WI38 (cell line): Measurements from ENCODE around the gene MYO9B.

Experiments
- H3K4me3 ChIP-seq: 2 replicates; pipeline ENCODE4 v1.5.1; 2011; ENCODE audit warnings: low read depth, mild to moderate bottlenecking, control low read depth, low read length
- CTCF ChIP-seq: IDR thresholded peaks from 2 replicates; pipeline ENCODE4 v1.5.1; 2012; ENCODE audit warnings: low read depth, mild to moderate bottlenecking, control low read depth, low read length

Gene MYO9B

DNA sequence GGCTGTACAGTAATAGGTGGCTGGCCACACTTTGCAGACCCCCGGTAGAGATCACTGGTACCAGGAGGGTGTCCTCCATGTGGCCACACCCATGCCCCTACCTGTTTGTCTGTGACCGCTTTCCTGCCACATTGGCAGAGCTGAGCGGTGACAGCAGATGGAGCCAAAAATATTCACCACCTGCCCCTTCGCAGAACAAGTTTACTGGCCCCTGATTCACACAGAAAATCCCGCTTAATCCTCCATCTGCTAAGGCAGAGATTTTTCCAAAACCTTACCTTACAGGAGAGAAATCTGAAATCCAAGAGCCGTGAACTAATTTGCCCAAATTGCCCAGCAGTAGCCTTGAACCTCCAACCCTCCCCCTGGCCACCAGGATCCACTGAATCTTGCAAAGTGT lies 52.1 kb downstream of the MYO9B start:
- no peak overlapping the region for H3K4me3 ChIP-seq
- no peak for TF ChIP-seq CTCF

GRCh38 chr19:17128403-17128802 lies 52.8 kb downstream of the MYO9B start:
- no peak for TF ChIP-seq CTCF
- H3K4me3 ChIP-seq: no peak overlapping the region

- H3K4me3 ChIP-seq: no peak overlapping the region
- no peak for TF ChIP-seq CTCF
These were observed 53.2 kb downstream of the MYO9B start for GRCh38 chr19:17128820-17129219.

DNA sequence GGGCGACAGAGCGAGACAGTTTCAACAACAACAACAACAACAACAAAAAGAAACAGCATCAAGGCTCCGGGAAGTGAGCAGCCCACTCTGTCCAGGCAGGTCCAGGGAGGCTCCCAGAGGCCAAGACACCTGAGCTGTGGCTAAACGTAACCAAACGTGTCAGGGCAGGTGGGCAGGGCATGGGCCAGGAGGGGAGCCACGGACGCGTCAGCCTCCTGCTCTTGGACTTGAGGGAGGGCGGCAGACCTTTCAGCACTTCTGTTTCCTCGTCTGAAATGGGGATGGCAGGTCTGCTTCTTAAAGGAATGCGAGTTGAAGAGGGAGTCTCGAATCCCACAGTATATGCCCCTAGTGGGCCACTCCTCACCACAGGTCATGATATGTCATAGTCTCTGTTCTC lies 53.8 kb downstream of the MYO9B start:
- no peak overlapping the region for H3K4me3 ChIP-seq
- TF ChIP-seq CTCF: no peak

DNA sequence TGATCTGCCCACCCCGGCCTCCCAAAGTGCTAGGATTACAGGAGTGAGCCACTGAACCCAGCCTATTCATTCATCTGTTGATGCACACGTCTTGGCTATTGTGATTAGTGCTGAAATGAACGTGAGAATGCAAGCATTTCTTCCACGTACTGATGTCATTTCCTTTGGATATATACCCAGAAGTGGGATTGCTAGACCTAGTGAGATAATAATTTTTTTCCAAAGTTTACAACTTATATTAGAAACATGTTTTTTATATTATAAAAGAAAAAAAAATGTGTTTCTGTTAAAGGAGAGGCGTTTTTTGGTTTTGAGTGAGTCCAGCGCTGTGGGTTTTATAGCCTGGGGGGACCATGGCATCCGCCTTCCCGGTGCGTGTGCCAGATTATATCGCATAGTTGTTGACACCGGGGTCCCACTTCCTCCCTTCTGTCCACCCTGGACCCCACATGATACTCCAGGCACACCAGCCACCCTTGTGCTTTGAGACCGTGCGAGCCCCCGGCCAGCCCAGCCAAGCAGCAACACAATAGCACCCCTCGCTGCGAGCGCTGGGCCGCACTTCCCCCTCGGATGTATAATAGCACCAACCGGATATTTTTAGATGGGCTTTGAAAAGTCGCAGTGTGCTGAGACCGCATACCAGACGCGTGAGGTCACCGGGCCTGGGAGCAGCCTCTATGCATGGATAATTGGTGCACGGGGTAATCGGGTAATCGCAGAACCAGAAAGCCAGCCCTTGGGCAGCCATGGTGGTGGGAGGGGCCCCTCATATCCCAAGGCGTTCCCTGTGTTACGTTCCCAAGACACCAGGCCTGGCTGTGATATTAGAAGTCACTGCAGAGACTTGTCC lies 59.6 kb downstream of the MYO9B start:
- H3K4me3 ChIP-seq: peak overlapping the region; percentile 45

GRCh38 chr19:17136021-17136420 lies 60.4 kb downstream of the MYO9B start:
- no peak overlapping the region for H3K4me3 ChIP-seq
- TF ChIP-seq CTCF: no peak

More for the DNA sequence above, 59.6 kb downstream of the MYO9B start:
- no peak for TF ChIP-seq CTCF

DNA sequence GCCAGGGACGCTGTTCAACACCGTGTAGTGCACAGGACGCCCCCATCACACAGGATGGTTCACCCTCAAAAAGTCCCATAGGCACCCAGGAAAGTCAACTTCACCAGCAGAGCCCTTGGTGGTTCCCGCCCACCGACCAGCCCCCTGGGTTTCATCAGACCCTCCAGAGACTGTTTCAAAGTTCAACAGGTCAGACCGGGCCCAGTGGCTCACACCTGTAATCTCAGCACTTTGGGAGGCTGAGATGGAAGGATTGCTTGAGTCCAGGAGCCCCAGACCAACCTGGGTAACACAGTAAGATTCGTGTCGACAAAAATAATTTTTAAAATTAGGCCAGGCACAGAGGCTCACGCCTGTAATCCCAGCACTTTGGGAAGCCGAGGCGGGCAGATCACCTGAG lies 61.0 kb downstream of the MYO9B start:
- no peak overlapping the region for H3K4me3 ChIP-seq
- no peak for TF ChIP-seq CTCF
